ENCODE results near the gene RALGDS.
A peak's percentile ranks its signal among the peaks of the same experiment; 100 is the strongest.

Gene RALGDS

GRCh38 chr9:133114886-133115603 lies 6.0 kb downstream of the RALGDS start:
- Histone ChIP-seq H3K4me1 (peaks cover 87% of the 10 kb centered on the region), H3K4me3 (peak overlapping the region; percentile 26), H4K20me1 (peaks cover 100% of the 10 kb centered on the region), H3K4me2 (peak overlapping the region; percentile 100), H3K36me3 (peaks cover 38% of the 10 kb centered on the region), H3K27ac (peak overlapping the region; percentile 83), H3K9ac (peak overlapping the region; percentile 69), H3K9me3 (no peaks in the 10 kb centered on the region), H3K27me3 (no peaks in the 10 kb centered on the region)
- TF ChIP-seq Cebpa-rat (IDR thresholded peaks at IDR 0.05): no peak

GRCh38 chr9:133113949-133114885 lies 6.8 kb downstream of the RALGDS start:
- peak overlapping the region; percentile 100 for H3K4me2 ChIP-seq

GRCh38 chr9:133113163-133113948 lies 7.7 kb downstream of the RALGDS start:
- Histone ChIP-seq H3K27me3 (no peaks in the 10 kb centered on the region), H3K4me2 (peak overlapping the region; percentile 100), H3K4me1 (peaks cover 71% of the 10 kb centered on the region), H3K27ac (peak overlapping the region; percentile 83), H3K4me3 (peak overlapping the region; percentile 46), H3K9me3 (no peaks in the 10 kb centered on the region), H4K20me1 (peaks cover 100% of the 10 kb centered on the region), H3K36me3 (peaks cover 55% of the 10 kb centered on the region), H3K9ac (peak overlapping the region; percentile 69)
- no peak for TF ChIP-seq Cebpa-rat (IDR thresholded peaks at IDR 0.05)

More at GRCh38 chr9:133113949-133114885, 6.8 kb downstream of the RALGDS start:
- Histone ChIP-seq H3K27me3 (no peaks in the 10 kb centered on the region), H4K20me1 (peaks cover 100% of the 10 kb centered on the region), H3K36me3 (peaks cover 47% of the 10 kb centered on the region), H3K27ac (peak overlapping the region; percentile 83), H3K9me3 (no peaks in the 10 kb centered on the region), H3K4me1 (peaks cover 79% of the 10 kb centered on the region), H3K9ac (peak overlapping the region; percentile 69), H3K4me3 (peak overlapping the region; percentile 46)
- no peak for TF ChIP-seq Cebpa-rat (IDR thresholded peaks at IDR 0.05)

DNA sequence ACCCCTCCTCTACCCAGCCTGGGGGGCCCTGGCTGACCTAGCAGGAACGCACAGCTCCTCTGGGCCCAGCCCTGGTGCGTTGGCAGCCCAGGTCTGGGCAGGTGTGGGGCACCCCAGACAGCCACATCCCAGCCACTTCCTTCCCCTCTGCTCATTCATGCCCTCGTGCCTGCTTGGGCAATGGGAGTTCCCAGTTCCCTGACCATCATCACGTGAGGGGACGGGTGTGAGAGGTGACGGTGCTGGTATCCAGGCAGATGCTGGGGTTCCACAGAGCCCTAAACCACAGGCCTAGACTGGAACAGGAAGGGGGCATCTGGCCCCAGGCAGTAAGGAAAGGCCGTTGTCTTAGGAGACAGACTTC lies 8.4 kb downstream of the RALGDS start:
- no peak for TF ChIP-seq Cebpa-rat (IDR thresholded peaks at IDR 0.05)
- Histone ChIP-seq H3K9me3 (no peaks in the 10 kb centered on the region), H3K4me2 (peak overlapping the region; percentile 100), H3K9ac (peak overlapping the region; percentile 69), H4K20me1 (peaks cover 100% of the 10 kb centered on the region), H3K27ac (peak overlapping the region; percentile 83), H3K4me1 (peaks cover 63% of the 10 kb centered on the region), H3K4me3 (0 out of 2 replicates have a peak overlapping the region, but pooled peaks have one; percentile 46), H3K36me3 (peaks cover 62% of the 10 kb centered on the region), H3K27me3 (no peaks in the 10 kb centered on the region)

GRCh38 chr9:133111808-133112662 lies 9.0 kb downstream of the RALGDS start:
- Histone ChIP-seq H3K9me3 (no peaks in the 10 kb centered on the region), H4K20me1 (peaks cover 100% of the 10 kb centered on the region), H3K36me3 (peaks cover 66% of the 10 kb centered on the region), H3K4me3 (no peak overlapping the region), H3K4me1 (peaks cover 57% of the 10 kb centered on the region), H3K4me2 (peak overlapping the region; percentile 100), H3K27ac (peak overlapping the region; percentile 83), H3K27me3 (no peaks in the 10 kb centered on the region), H3K9ac (peak overlapping the region; percentile 69)
- TF ChIP-seq Cebpa-rat (IDR thresholded peaks at IDR 0.05): no peak

DNA sequence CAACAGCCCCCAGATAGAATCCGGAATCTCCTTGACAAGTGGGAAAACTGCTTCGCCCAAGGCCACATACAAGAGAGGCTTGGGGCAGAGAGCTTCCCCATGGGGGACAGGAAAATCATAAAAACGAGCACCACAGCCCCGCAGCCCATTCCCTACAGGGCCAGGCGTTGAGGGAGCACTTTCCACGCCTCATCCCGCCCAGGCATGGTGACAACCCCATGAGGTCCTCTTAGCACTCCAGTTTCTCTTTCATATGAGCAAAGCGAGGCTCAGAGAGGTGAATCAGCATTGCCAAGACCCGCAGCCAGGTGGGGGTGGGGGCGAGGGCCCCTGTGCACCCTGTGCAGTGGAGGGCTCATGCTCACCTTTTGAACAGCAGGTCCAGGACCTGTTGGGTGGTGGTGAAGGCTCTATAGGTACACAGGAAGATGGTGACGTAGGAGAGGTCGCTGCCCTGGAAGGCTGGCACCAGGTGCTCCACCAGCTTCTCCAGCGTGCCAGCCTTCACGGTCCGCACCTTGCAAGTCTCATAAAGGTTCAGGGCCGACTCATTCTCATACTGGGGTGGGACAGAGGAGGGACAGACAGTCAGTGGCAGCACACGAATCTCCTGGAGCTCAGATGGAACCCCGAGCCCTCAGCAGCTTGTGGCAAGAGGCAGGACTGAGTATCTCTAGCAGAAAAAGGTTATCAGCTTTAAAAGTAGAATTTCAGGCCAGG lies 10.9 kb downstream of the RALGDS start:
- Histone ChIP-seq H3K4me1 (peaks cover 38% of the 10 kb centered on the region), H3K9ac (no peak overlapping the region), H3K36me3 (peaks cover 70% of the 10 kb centered on the region), H4K20me1 (peaks cover 95% of the 10 kb centered on the region), H3K4me3 (no peak overlapping the region), H3K4me2 (no peak overlapping the region), H3K27me3 (no peaks in the 10 kb centered on the region), H3K9me3 (no peaks in the 10 kb centered on the region), H3K27ac (peak overlapping the region; percentile 6; the same call in 1 of the 2 replicates)
- TF ChIP-seq Cebpa-rat (IDR thresholded peaks at IDR 0.05): no peak

- Histone ChIP-seq H3K4me3 (no peak overlapping the region), H4K20me1 (peaks cover 95% of the 10 kb centered on the region), H3K27me3 (no peaks in the 10 kb centered on the region), H3K27ac (no peak overlapping the region), H3K4me2 (no peak overlapping the region), H3K9me3 (no peaks in the 10 kb centered on the region), H3K4me1 (peaks cover 27% of the 10 kb centered on the region), H3K9ac (no peak overlapping the region), H3K36me3 (peaks cover 81% of the 10 kb centered on the region)
- no peak for TF ChIP-seq Cebpa-rat (IDR thresholded peaks at IDR 0.05)
Measured at GRCh38 chr9:133108794-133109641, 12.0 kb downstream of the RALGDS start.
